Measurements from ENCODE around the gene HOXB13.

DNA sequence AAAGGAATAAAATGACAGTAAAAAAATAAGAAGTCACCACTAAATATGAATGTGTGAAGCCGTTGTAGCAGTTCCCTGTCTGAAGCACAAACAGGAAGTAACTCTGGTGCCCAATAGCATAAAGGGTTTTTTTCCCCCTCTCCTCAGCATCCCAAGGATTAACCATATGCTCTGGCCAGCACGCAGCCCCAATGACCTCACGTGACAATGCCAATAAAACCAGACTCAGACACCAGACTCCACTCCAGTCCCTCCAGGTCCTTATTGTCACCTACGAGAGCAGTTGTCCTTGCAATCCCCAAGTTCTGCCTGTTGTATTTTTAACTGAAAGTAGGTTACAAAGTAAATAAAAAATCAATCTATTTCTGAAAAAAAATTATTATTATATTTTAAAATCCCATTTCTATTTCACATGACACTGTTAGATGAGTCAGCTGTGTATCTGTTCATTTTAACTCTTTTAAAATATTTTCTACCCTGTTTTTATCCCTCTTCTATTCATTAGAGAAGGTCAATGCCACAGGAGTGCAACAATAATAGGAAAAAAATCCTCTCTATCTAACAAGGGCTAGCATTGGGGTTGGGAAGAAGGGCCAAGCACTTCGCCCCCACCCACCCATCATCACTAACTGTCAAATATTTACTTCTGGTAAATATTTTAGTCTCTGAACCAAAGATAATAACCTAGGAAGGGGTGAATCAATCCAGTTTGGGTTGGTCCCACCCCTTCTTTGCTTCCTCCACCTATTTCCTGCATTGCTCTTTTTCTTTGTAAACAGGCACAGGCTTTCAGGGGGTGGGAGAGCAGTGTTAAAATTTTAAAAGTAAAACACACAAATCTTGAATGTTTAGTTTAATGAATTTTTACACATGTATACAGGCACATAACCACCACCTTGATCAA lies 12.8 kb downstream of the HOXB13 start:
- TF ChIP-seq CTCF (IDR thresholded peaks at IDR 0.05; ENCODE audit: insufficient read depth, low read length, poor library complexity, severe bottlenecking) (no peak), EZH2phosphoT487 (conservative IDR thresholded peaks at IDR 0.05; ENCODE audit: low read length) (no peak)

All from SU-DHL-6 (cell line).